ENCODE measurements around the gene CFAP77.

CFAP77 gene

DNA sequence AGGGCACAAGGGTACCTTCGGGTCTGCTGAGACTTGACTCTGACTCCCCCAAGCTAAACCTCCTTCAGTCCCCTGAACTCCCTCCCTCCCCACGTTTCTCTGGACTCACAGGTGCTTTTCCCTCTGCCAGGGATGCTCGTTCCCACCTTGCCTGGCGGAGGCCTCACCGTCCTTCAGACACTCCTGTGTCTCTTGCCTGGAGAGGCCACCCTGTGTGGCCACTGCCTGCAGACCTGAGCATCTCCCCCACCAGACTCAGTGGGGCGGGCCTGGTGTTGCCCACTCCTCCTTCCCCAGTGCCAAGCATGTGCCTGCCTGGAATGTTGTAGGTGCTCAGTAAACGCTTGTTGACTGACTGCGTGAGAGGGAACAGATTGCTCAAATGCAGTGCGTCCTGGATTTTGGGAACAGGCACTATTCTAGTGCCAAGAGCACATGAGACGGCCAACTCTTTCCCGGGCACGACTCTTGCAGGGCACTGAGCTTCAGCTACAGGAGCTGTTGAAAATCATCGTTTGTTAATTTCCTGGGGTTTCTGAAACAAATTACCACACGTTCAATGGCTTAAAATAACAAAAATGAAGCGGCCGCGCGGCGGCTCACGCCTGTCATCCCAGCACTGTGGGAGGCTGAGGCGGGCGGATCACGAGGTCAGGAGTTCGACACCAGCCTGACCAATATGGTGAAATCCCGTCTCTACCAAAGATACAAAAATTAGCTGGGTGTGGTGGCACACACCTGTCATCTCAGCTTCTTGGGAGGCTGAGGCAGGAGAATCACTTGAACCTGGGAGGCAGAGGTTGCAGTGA, 101.4 kb downstream of the CFAP77 start:
- in situ Hi-C loops (cut with MboI; ENCODE audit: low sequenced_read_pairs, unreplicated experiment), result no loop called here
- TF ChIP-seq, protein P1, sequence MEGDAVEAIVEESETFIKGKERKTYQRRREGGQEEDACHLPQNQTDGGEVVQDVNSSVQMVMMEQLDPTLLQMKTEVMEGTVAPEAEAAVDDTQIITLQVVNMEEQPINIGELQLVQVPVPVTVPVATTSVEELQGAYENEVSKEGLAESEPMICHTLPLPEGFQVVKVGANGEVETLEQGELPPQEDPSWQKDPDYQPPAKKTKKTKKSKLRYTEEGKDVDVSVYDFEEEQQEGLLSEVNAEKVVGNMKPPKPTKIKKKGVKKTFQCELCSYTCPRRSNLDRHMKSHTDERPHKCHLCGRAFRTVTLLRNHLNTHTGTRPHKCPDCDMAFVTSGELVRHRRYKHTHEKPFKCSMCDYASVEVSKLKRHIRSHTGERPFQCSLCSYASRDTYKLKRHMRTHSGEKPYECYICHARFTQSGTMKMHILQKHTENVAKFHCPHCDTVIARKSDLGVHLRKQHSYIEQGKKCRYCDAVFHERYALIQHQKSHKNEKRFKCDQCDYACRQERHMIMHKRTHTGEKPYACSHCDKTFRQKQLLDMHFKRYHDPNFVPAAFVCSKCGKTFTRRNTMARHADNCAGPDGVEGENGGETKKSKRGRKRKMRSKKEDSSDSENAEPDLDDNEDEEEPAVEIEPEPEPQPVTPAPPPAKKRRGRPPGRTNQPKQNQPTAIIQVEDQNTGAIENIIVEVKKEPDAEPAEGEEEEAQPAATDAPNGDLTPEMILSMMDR (IDR thresholded peaks at IDR 0.05; ENCODE audit: borderline replicate concordance, control extremely low read depth, extremely low read depth, insufficient read depth, missing control alignments), result no peak

DNA sequence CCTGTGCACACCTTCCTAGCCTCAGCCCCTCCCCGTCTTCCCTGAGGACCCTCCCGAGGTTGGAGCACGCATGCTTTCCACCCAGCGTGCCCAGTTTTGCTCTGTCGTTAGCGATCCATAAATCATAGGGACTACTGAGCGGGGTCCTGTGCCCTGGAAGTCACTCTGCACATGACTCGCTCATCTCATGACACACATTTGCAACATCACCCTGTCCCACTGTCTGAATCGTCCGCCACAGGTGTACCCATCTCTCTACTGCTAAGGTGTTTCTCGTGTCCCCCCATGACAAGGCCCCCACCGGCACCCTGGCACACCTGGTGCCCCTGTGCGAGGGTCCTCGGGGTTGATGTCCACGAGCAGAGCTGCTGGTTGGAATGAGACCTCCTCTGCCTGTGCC, 103.4 kb downstream of the CFAP77 start:
- in situ Hi-C loops (cut with MboI; ENCODE audit: low sequenced_read_pairs, unreplicated experiment), result no loop called here
- no peak for DNase-seq (ENCODE audit: low spot score)
- TF ChIP-seq, protein P1 (IDR thresholded peaks at IDR 0.05; ENCODE audit: borderline replicate concordance, control extremely low read depth, extremely low read depth, insufficient read depth, missing control alignments), result no peak

More for the DNA sequence above, 101.4 kb downstream of the CFAP77 start:
- DNase-seq (ENCODE audit: low spot score), result no peak

DNA sequence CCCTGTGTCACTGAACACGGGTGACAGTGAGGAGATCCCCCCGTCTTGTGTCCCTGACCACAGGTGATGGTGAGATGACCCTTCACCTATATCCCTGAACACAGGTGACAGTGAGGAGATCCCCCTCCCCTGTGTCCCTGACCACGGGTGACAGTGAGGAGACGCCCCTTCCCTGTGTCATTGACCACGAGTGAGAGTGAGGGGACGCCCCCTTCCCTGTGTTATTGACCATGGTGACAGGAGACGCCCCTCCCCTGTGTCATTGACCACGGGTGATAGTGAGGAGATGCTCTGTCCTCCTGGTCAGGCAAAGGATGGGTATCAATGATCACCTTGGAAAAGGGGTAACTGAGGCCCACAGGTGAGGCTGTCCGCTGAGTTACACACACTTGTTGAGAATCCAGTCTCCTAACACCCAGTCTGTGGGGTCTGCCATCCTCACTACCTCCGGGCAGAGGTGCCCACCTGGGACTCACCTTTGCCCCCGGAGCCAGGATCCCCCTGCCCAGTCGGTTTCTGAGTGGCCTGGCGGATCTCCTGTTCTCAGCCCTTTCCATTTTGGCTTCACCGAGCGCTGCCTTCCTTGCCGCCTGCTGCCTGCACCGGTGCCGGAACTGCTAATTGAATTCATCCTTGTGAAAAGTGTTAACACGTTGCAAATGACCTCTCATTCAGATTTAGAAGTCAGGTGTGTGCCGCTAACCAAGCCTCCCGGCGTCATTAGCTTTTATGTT, 104.2 kb downstream of the CFAP77 start:
- in situ Hi-C loops (cut with MboI; ENCODE audit: low sequenced_read_pairs, unreplicated experiment), result no loop called here
- TF ChIP-seq, protein P1 (IDR thresholded peaks at IDR 0.05; ENCODE audit: borderline replicate concordance, control extremely low read depth, extremely low read depth, insufficient read depth, missing control alignments), result no peak
- no peak for DNase-seq (ENCODE audit: low spot score)

DNA sequence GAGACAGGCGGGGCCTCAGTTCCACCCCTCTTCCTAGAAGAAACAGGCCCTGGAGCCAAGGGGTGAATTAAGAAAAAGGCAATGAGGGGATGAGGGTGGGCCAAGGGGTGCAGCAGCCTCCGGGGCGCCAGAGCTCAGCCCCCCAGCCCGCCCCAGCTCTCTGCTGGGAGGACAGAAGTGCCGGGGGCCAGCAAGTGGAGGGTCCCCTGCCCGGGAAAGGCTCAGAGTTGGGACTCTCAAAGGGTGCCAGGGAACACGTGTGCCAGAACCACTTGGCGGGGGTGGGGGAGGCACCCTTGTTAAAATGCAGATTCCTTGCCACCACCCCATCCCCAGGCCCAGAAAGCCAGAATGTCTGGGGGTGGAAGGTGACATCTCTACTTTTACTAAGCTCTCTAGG, 104.8 kb downstream of the CFAP77 start:
- in situ Hi-C loops (cut with MboI; ENCODE audit: low sequenced_read_pairs, unreplicated experiment), result no loop called here
- DNase-seq (ENCODE audit: low spot score), result no peak
- TF ChIP-seq, protein P1 (IDR thresholded peaks at IDR 0.05; ENCODE audit: borderline replicate concordance, control extremely low read depth, extremely low read depth, insufficient read depth, missing control alignments), result no peak

GRCh38 chr9:132516301-132516700, 106.3 kb downstream of the CFAP77 start:
- TF ChIP-seq, protein P1 (IDR thresholded peaks at IDR 0.05; ENCODE audit: borderline replicate concordance, control extremely low read depth, extremely low read depth, insufficient read depth, missing control alignments), result no peak
- in situ Hi-C loops (cut with MboI; ENCODE audit: low sequenced_read_pairs, unreplicated experiment), result no loop called here
- DNase-seq (ENCODE audit: low spot score), result no peak

GRCh38 chr9:132516911-132517310, 106.9 kb downstream of the CFAP77 start:
- no peak for DNase-seq (ENCODE audit: low spot score)
- TF ChIP-seq, protein P1 (IDR thresholded peaks at IDR 0.05; ENCODE audit: borderline replicate concordance, control extremely low read depth, extremely low read depth, insufficient read depth, missing control alignments), result no peak
- in situ Hi-C loops (cut with MboI; ENCODE audit: low sequenced_read_pairs, unreplicated experiment), result no loop called here
